NCI-H2171 treated with DMSO at 0.1 percent for 48 hours (cell line): ENCODE results near the gene HOXA4.

ENCODE experiments used
- DNase-seq: peaks from one replicate; lab custom pipeline; 2025; lab: John Stamatoyannopoulos, UW

Gene HOXA4

GRCh38 chr7:27147199-27148030 is 16.9 kb upstream of the HOXA4 start, which contains the start of gene HOXA6:
HOXA6 (minus strand) TSS chr7:27147774; CDS start chr7:27147749, 25 bp downstream.
- peak; percentile 50 for DNase-seq

DNA sequence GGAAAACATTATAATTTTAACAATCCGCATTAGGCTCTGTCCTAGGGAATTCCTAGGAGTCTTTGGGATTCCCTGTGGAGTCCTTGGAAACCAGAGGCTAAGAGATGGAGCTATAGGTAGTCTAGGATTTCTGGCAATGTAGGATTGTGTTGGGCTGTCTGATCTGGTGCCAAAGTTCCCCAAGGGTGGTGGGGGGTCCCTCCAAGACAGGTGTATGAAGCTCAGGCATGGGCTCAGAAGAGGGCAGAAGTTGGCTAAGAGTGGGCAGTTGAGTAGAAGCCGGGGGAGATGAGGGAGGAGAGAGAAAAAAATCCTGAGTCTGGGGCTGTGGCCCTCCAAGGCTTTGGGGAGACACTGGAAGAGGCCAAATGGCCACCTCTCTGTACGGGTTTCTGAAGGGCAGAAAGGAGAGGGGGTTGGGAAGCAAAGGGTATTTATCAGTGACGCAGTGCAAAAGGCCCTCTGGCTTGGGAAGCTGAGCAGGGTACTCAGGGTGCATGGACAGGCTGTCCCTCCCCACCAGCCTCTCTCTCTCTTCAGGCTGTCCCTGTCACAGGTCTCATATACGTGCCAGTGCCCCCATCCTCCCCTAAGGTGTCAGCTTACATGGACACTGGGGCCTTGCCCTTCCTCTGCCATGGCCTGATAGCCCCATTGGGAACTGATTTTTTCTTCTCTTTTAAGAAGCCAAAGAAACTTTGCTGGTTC is 16.1 kb upstream of the HOXA4 start:
- no peak for DNase-seq

DNA sequence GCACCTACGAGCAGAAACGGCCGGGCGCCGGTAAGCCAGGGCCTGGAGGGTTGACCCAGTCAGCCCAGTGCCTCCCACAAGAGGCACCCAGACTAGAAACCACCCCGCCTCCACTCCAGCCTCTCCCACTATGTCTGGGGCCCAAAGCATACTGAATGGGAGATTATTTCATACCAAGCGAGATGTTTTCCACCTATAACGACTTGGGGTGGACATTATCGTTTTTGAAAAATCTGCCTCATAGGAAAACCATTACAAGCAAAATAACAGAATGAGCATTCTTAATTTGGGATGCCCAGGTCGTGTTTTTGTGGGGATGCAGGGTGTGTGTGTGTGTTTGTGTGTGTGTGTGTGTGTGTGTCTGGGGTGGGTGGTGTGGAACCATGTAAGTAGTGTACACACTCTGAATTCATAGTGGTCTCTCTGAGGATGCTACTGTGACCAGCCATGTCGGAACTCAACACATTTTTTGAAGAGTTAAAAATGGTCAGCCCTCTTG is 15.4 kb upstream of the HOXA4 start:
- no peak for DNase-seq

GRCh38 chr7:27145165-27145913 is 14.8 kb upstream of the HOXA4 start:
- DNase-seq = no peak

DNA sequence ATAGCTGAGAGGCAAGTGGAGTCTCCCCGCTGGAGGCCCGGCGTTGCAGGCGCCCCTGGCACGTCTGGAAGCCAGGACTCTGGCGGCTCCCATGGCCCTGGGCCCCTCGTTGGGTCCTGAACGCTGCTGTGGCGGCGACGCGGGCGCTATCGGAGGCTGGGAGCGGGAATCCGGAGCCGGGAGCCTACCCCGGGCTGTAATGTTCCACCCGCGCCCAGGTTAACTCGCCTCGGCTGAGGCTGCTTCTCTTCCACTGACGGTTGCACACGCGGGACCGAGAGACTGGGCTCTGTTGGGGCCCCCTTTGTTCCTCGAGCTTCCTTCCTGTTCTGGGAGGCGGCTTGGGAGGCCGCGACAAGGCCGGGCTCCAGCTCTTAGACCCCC is 14.2 kb upstream of the HOXA4 start:
- DNase-seq = no peak

- no peak for DNase-seq
Observed at GRCh38 chr7:27143950-27144780, 13.6 kb upstream of the HOXA4 start.

- no peak for DNase-seq
Observed at GRCh38 chr7:27143023-27143949, 12.7 kb upstream of the HOXA4 start, which contains the start of gene HOXA5. HOXA5 (minus strand) TSS chr7:27143681; CDS start chr7:27143607, 74 bp downstream.

DNA sequence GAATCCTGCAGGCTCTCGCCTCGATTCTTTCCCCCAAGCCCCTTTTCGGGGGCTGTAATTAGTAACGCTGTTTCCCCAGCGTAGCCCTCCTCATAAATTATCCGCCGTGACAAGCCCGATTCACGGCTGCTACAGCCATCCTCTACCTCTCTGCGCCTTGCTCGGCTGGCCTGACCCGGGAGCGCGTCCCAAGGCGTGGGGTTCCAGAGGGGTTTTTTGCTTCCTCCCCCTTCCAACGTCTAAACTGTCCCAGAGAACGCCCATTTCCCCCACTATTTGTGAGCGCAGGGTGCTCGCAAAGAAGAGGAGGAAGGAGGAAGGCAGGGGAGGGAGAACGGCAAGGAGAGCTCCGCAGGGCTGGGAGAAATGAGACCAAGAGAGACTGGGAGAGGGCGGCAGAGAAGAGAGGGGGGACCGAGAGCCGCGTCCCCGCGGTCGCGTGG is 12.0 kb upstream of the HOXA4 start:
- DNase-seq = no peak

GRCh38 chr7:27141923-27142579 is 11.5 kb upstream of the HOXA4 start:
- no peak for DNase-seq

GRCh38 chr7:27141137-27141922 is 10.8 kb upstream of the HOXA4 start:
- DNase-seq = no peak

DNA sequence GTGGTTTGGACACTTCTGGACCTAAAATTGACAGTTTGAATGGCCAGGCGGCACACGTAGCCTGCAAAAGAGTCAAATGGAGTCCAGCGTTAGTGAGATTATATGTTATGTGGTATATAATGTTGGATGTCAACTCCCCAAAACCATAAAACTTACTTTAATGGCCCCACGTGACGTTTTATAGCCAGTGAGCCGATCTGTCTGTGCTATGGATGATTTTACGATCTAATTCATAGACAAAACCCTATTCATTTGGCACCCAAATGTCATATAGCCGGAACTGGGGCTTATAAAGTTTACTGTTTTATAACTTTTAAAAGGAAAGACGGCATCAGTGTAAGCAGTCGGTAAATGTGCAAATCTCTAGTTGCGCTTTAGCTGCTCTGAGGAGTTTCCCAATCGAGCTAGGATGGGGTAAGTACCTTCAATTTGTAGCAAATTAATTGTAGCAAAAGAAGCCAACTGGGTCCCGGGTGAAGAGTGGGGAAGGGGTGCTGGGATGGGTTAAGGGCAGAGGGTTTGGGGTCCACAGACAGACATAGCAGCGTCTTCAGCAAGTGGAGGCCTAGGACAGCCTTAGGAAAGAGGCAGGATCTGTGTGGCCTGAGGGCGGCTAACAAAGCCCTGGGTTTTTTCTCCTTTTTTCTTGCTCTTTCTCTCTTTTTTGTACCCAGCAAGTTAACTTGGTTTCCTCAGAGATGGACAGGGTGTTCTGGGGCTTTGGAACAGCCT is 9.7 kb upstream of the HOXA4 start:
- DNase-seq = no peak

DNA sequence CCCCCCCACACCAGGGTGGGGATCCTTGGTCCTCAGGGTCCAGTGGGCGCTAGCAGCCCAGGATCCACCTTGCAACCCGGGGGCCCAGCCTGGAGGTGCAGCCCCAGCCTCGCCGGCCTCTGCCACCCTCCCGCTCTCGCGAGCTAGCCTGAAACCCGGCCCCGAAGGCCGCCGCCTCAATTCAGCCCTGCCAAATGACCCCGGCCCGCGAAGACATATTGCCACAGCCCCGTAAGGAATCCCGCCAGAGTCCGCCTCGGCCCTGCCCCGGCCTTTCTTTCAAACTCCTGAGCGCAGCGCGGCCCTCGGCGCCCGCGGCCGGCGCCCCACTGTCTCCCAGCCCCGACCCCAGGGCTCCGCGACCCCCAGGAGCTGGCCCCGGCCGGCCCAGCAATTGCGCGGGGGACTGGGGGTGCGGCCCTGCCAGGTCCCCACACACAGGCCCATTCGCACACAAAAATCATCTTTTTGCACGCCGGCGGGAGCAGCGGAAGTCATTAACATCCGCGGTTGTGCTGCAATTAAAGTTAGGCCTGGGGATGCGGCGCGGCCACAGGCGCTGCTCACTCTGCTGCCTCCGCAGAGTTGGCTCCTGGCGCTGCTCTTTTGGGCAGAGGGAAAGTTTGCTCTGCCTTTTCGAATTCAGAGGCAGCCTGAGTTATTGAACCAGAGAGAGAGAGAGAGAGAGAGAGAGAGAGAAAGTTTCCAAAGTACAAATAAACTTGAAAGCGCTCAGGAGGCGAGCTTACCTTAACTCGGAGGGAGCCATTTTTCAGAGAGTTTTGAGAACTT is 9.0 kb upstream of the HOXA4 start:
- no peak for DNase-seq

DNA sequence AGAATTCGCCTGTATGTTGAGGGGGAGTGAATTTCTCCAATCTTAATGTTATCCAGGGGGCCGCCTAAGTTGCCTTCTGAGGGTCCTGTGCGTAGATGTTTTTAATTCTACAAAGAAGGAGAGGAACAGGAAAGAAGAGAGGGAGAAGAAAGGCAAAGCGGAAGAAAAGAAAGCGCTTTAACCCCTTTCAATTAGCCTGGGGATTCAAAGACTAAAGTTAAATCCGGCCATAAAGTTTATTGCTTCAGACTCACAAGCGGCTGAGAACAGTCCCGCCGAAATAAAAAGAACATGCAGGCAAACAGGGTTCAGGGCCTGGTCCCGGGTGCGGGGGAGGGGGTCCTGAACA is 8.4 kb upstream of the HOXA4 start:
- DNase-seq = no peak

DNA sequence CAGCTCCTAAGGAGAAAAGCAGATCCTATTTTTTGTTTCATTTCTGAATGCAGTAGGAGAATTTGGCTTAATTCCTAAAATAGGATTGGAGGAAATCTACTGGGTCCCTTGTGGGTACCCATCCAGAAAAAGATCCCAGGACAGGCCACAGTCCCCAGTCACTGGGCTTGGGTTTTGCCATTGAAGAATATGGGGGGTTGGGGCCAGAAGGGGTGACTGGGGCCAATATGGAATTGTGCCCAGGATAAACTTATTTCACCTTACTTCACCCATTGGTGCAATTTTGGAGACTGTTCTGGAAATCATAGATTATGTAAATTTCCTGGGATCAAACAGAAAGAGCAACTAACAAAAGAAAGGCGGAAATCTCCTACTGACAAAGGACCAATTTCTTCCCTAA is 7.9 kb upstream of the HOXA4 start:
- DNase-seq = no peak

DNA sequence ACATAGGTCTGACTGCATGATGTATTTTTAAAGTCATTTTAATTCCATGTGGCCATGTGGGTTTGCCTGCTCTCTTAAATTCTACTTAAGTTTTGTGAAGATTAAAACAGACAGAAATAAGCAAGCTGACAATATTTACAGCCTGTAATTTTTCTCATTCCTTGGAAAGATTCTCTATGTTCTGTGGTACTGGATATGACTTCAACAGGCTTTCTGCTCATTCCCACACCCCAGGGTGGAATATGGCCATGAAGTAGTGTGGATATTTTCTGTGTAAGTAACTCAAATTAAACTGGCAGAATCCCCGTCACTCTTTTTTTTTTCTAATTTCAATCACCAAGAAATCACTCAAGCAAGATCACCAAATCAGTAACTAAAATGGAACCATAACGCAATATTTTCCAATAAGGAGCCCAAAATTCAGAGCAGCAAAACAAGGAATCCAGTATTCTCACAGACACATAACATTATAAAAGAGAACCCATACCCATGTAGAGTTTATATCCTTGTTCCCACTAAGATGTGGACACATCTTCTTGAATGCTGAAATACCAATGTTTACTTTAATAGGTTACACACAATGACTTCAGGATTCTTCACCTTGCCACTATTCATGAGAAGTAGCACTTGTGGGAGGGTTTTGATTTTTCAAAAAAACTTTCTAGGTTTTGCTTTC is 7.2 kb upstream of the HOXA4 start:
- DNase-seq = no peak

DNA sequence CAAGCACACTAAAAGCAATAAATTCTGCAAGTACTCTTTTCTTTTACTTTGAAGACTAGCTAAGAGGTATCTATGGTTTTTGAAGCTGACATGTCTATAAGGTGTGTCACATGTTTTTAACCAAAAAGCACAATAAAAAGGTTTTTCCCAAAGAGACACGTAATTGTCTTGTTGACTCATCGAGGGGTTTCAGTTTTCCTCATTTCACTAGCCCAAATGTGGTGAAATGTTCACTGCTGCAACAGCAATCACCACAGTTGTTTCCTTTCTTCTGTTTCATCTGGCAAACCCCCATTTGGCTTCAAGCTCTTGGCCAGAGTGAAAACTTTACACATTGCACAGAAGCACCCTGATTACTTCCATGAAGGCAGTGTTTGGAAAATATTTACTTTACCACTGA is 3.8 kb upstream of the HOXA4 start:
- DNase-seq = no peak
